ENCODE data around the gene SMPDL3A.
"Not testable (repeated sequence)": the region's sequence is repeated elsewhere in the genome, so short reads cannot be mapped to it uniquely, and the experiment has no call there.

The SMPDL3A gene

GRCh38 chr6:122747573-122747972 lies 41.5 kb upstream of the SMPDL3A start:
- Mint-ChIP-seq H3K4me1 (no peaks in the 10 kb centered on the region), H3K27ac (no peak overlapping the region), H3K4me3 (no peak overlapping the region), H3K9me3 (peaks cover 23% of the 10 kb centered on the region), H3K27me3 (ENCODE audit: low read depth, poor library complexity) (peaks cover 6% of the 10 kb centered on the region), H3K36me3 (ENCODE audit: low read depth) (peaks cover 5% of the 10 kb centered on the region)
- no peak for TF ChIP-seq CTCF (IDR thresholded peaks at IDR 0.05)
- no peak for DNase-seq

GRCh38 chr6:122748945-122749344 lies 40.1 kb upstream of the SMPDL3A start:
- H3K27ac Mint-ChIP-seq; DNase-seq; H3K27me3 Mint-ChIP-seq (ENCODE audit: low read depth, poor library complexity); H3K36me3 Mint-ChIP-seq (ENCODE audit: low read depth); H3K4me3 Mint-ChIP-seq; H3K4me1 Mint-ChIP-seq: not testable (repeated sequence)
- peaks cover 23% of the 10 kb centered on the region for H3K9me3 Mint-ChIP-seq

GRCh38 chr6:122749451-122750050 lies 39.5 kb upstream of the SMPDL3A start:
- no peak overlapping the region for H3K27ac Mint-ChIP-seq
- no peak overlapping the region for H3K4me3 Mint-ChIP-seq
- H3K36me3 Mint-ChIP-seq (ENCODE audit: low read depth) = peaks cover 5% of the 10 kb centered on the region

GRCh38 chr6:122751326-122751725 lies 37.7 kb upstream of the SMPDL3A start:
- H3K36me3 Mint-ChIP-seq (ENCODE audit: low read depth) = peaks cover 5% of the 10 kb centered on the region
- DNase-seq = no peak
- no peak overlapping the region for H3K4me3 Mint-ChIP-seq
- H3K27ac Mint-ChIP-seq = no peak overlapping the region
- peaks cover 17% of the 10 kb centered on the region for H3K4me1 Mint-ChIP-seq
- no peak for TF ChIP-seq CTCF (IDR thresholded peaks at IDR 0.05)
- H3K27me3 Mint-ChIP-seq (ENCODE audit: low read depth, poor library complexity) = peaks cover 3% of the 10 kb centered on the region
- H3K9me3 Mint-ChIP-seq = peaks cover 29% of the 10 kb centered on the region

More at GRCh38 chr6:122749451-122750050, 39.5 kb upstream of the SMPDL3A start:
- TF ChIP-seq CTCF (IDR thresholded peaks at IDR 0.05) = no peak
- H3K9me3 Mint-ChIP-seq = peaks cover 23% of the 10 kb centered on the region
- H3K4me1 Mint-ChIP-seq = peaks cover 9% of the 10 kb centered on the region
- H3K27me3 Mint-ChIP-seq (ENCODE audit: low read depth, poor library complexity) = peaks cover 3% of the 10 kb centered on the region
- DNase-seq = no peak

- Mint-ChIP-seq H3K4me3 (no peak overlapping the region), H3K27ac (no peak overlapping the region), H3K9me3 (peaks cover 26% of the 10 kb centered on the region), H3K36me3 (ENCODE audit: low read depth) (peaks cover 5% of the 10 kb centered on the region), H3K4me1 (peaks cover 20% of the 10 kb centered on the region), H3K27me3 (ENCODE audit: low read depth, poor library complexity) (peaks cover 3% of the 10 kb centered on the region)
- TF ChIP-seq CTCF (IDR thresholded peaks at IDR 0.05) = no peak
- no peak for DNase-seq
Measured at GRCh38 chr6:122752459-122752858, 36.6 kb upstream of the SMPDL3A start.

GRCh38 chr6:122753000-122753687 lies 35.9 kb upstream of the SMPDL3A start:
- H3K4me3 Mint-ChIP-seq = no peak overlapping the region
- peaks cover 21% of the 10 kb centered on the region for H3K9me3 Mint-ChIP-seq
- no peak for DNase-seq
- no peak for TF ChIP-seq CTCF (IDR thresholded peaks at IDR 0.05)
- peak overlapping the region; percentile 81 for H3K27ac Mint-ChIP-seq
- peaks cover 20% of the 10 kb centered on the region for H3K4me1 Mint-ChIP-seq
- H3K36me3 Mint-ChIP-seq (ENCODE audit: low read depth) = peaks cover 5% of the 10 kb centered on the region
- no peaks in the 10 kb centered on the region for H3K27me3 Mint-ChIP-seq (ENCODE audit: low read depth, poor library complexity)

All from nephron progenitor cell (in vitro differentiated cells).